GM06990 (cell line): ENCODE results near the gene PPP1R9A.

Experiments used
- DNase-seq: peaks from one replicate; pipeline ENCODE4 v3.0.0-alpha.2; 2011; ENCODE audit not compliant: insufficient read length; ENCODE audit errors: extremely low read depth
- H3K27me3 ChIP-seq: replicated peaks from 2 replicates; pipeline ENCODE4 v1.6.0; 2011; ENCODE audit warnings: low read length; ENCODE audit not compliant: control insufficient read depth, insufficient read depth
- H3K36me3 ChIP-seq: 2 replicates; pipeline ENCODE4 v1.5.1; 2011; ENCODE audit warnings: low read length; ENCODE audit not compliant: control insufficient read depth, insufficient read depth
- H3K4me3 ChIP-seq: replicated peaks from 2 replicates; pipeline ENCODE4 v1.5.1; 2011; ENCODE audit warnings: low read depth, mild to moderate bottlenecking, control low read depth, low read length
- TF ChIP-seq, protein P1 (sequence below): IDR thresholded peaks from 2 replicates; pipeline ENCODE4 v1.5.1; 2011; ENCODE audit warnings: low read length, control low read depth, mild to moderate bottlenecking, inconsistent platforms; ENCODE audit not compliant: insufficient read depth, poor library complexity, severe bottlenecking

PPP1R9A gene

GRCh38 chr7:94970085-94970576 is 62.7 kb downstream of the PPP1R9A start:
- Histone ChIP-seq H3K36me3 (no peaks in the 10 kb centered on the region), H3K27me3 (no peaks in the 10 kb centered on the region), H3K4me3 (no peak overlapping the region)
- DNase-seq = no peak
- TF ChIP-seq, protein P1, sequence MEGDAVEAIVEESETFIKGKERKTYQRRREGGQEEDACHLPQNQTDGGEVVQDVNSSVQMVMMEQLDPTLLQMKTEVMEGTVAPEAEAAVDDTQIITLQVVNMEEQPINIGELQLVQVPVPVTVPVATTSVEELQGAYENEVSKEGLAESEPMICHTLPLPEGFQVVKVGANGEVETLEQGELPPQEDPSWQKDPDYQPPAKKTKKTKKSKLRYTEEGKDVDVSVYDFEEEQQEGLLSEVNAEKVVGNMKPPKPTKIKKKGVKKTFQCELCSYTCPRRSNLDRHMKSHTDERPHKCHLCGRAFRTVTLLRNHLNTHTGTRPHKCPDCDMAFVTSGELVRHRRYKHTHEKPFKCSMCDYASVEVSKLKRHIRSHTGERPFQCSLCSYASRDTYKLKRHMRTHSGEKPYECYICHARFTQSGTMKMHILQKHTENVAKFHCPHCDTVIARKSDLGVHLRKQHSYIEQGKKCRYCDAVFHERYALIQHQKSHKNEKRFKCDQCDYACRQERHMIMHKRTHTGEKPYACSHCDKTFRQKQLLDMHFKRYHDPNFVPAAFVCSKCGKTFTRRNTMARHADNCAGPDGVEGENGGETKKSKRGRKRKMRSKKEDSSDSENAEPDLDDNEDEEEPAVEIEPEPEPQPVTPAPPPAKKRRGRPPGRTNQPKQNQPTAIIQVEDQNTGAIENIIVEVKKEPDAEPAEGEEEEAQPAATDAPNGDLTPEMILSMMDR = no peak

GRCh38 chr7:94971051-94971867 is 63.9 kb downstream of the PPP1R9A start:
- Histone ChIP-seq H3K36me3 (no peaks in the 10 kb centered on the region), H3K4me3 (no peak overlapping the region), H3K27me3 (no peaks in the 10 kb centered on the region)
- TF ChIP-seq, protein P1 = no peak
- no peak for DNase-seq

GRCh38 chr7:94972296-94972695 is 64.9 kb downstream of the PPP1R9A start:
- H3K4me3 ChIP-seq = no peak overlapping the region
- TF ChIP-seq, protein P1 = no peak
- H3K27me3 ChIP-seq = no peaks in the 10 kb centered on the region
- no peak for DNase-seq
- no peaks in the 10 kb centered on the region for H3K36me3 ChIP-seq

- no peak for DNase-seq
- Histone ChIP-seq H3K4me3 (no peak overlapping the region), H3K36me3 (no peaks in the 10 kb centered on the region), H3K27me3 (no peaks in the 10 kb centered on the region)
- TF ChIP-seq, protein P1 = no peak
Measured at GRCh38 chr7:94973844-94974243, 66.5 kb downstream of the PPP1R9A start.

DNA sequence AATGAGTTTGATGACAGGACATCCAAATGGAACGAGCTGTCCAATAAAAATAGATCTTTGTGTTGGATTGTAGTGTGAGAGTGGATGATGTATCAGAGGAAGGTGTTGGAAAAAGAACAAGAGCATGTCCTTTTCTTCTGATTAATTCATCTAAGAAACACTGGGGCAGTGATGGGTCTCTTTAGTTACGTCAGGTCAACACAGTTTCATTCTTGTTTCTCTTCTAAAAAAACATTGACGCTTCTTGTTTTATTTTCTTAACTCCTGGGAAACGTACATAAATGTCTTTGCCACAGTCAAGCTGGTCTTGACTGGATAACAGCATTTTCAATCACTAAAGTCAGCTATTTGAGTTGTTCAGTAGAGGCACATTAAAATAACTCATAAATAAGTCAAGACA is 67.0 kb downstream of the PPP1R9A start:
- no peaks in the 10 kb centered on the region for H3K36me3 ChIP-seq
- no peak overlapping the region for H3K4me3 ChIP-seq
- TF ChIP-seq, protein P1 = no peak
- no peaks in the 10 kb centered on the region for H3K27me3 ChIP-seq
- DNase-seq = no peak
